OCI-LY3 (cell line): ENCODE measurements around the gene NSUN6.

Source experiments
- CTCF ChIP-seq: fragments of 200-600, 300-600 bp; sonication (generic); IDR thresholded peaks from 2 replicates; pipeline ENCODE4 v1.5.1; 2014; ENCODE audit warnings: antibody characterized with exemption, low read length, low read depth
- EZH2phosphoT487 ChIP-seq: fragments of 200-600 bp; shearing (Covaris generic); IDR thresholded peaks from 2 replicates; pipeline ENCODE4 v1.6.1; 2018; ENCODE audit warnings: antibody characterized with exemption, mixed run types, low read depth

- TF ChIP-seq CTCF (no peak), EZH2phosphoT487 (no peak)
Measured at GRCh38 chr10:18690541-18690940, 39.2 kb upstream of the NSUN6 start.
